Stomach (tissue), 9 donors: ENCODE data around the gene MOCS2. TPM values are rescaled to one million over a fixed set of nuclear protein-coding genes. Genes with fewer than 3 reads are reported as not detected.

Source experiments
- DNase-seq, 2 donors: peaks; one replicate each; pipeline versions ENCODE4 v3.0.0 to v3.0.0-alpha.2; 2013 to 2019
- H3K27ac ChIP-seq, 5 donors: fragments of 200-600 bp in 4 of 5; sonication (generic) in 4 of 5; one replicate each; pipeline ENCODE4 v1.5.1; 2013 to 2019; ENCODE audit warnings: mild to moderate bottlenecking in 1 of 5, moderate library complexity in 1 of 5
- H3K27me3 ChIP-seq, 3 donors: fragments of 200-600 bp; sonication (generic); one replicate each; pipeline ENCODE4 v1.5.1; 2017 to 2019; ENCODE audit warnings: mixed run types in 1 of 3
- H3K36me3 ChIP-seq, 4 donors: fragments of 200-600 bp; sonication (generic); 1 replicate in 3 of 4; 2 replicates in 1 of 4; pipeline ENCODE4 v1.5.1; 2016 to 2019
- H3K4me1 ChIP-seq, 4 donors: fragments of 200-600 bp; sonication (generic); one replicate each; pipeline ENCODE4 v1.5.1; 2016 to 2019
- H3K4me3 ChIP-seq, 4 donors: fragments of 200-600 bp; sonication (generic) in 3 of 4; one replicate each; pipeline ENCODE4 v1.5.1; 2016 to 2019; ENCODE audit warnings: mild to moderate bottlenecking in 1 of 4
- H3K9me3 ChIP-seq, 4 donors: fragments of 200-600 bp; sonication (generic); one replicate each; pipeline ENCODE4 v1.5.1; 2016 to 2019
- CTCF ChIP-seq, 7 experiments: fragments of 450-650 bp in 4 of 7; fragments of 200-600 bp in 3 of 7; sonication (generic) in 3 of 7; IDR thresholded peaks; one replicate each; pipeline ENCODE4 v1.5.1; 2016 to 2019; ENCODE audit warnings: antibody characterized with exemption in 7 of 7, control low read depth in 2 of 7, mild to moderate bottlenecking in 1 of 7
- EP300 ChIP-seq: sonication (generic); formaldehyde crosslinking; IDR thresholded peaks from one replicate; pipeline ENCODE4 v1.6.1; 2017; ENCODE audit warnings: antibody characterized with exemption
- POLR2A ChIP-seq, 4 donors: fragments of 450-650 bp; IDR thresholded peaks; one replicate each; pipeline ENCODE4 v1.6.1; 2016; ENCODE audit warnings: antibody characterized with exemption in 4 of 4, control low read depth in 2 of 4, mild to moderate bottlenecking in 1 of 4, moderate library complexity in 1 of 4
- POLR2AphosphoS5 ChIP-seq, 3 donors: sonication (generic); formaldehyde crosslinking; IDR thresholded peaks; one replicate each; pipeline ENCODE4 v1.6.1; 2016; ENCODE audit warnings: antibody characterized with exemption in 3 of 3
- WGBS, 5 donors: extraction: QIAGEN DNeasy Blood & Tissue Kit in 3 of 5; methylation state at CpG; one replicate each; pipeline versions ENCODE4 v1.1.5 to v1.1.7; 2013 to 2018; 5-methylcytosine and 5-hydroxymethylcytosine counted together
- intact Hi-C: fragments of 100-400 bp; cut with DNase I; formaldehyde crosslinking; loops from one replicate; pipeline ENCODE4 v1.15.1; 2023; ENCODE audit warnings: low total_unique reads
- polyA plus RNA-seq, 3 donors: library from polyadenylated mRNA; stranded (reverse); fragments of 200-250 nt; gene quantifications; one replicate each; pipeline ENCODE4 v1.2.3, GENCODE V29; 2013
- total RNA-seq, 5 donors: library from RNA; depleted of rRNA; stranded (reverse); fragments of >200 nt; gene quantifications; one replicate each; pipeline versions ENCODE4 v1.1.0 to v1.2.3, GENCODE V29; 2014 to 2016
- donor health status: healthy with polysubstance abuse.
- donor health status: Bipolar disorder and iron deficiency.
- donor health status: healthy.

The MOCS2 gene
- total and polyA plus RNA-seq, 8 donors: 15.8 to 96.4 (median 39.1) TPM

- H3K27me3 ChIP-seq: no peaks in the 10 kb centered on the region
- H3K4me1 ChIP-seq: no peaks in the 10 kb centered on the region
- DNase-seq: no peak
- H3K36me3 ChIP-seq: peaks cover 0 to 26% (median 11%) of the 10 kb centered on the region in 4 donors
- no peak overlapping the region for H3K4me3 ChIP-seq
- intact Hi-C loops: no loop called here
- 71 to 95% (median 89%) methylated on average over 2 of the region's 2 CpGs for WGBS, 5 donors
- H3K27ac ChIP-seq: no peak overlapping the region
- TF ChIP-seq POLR2A (IDR thresholded peaks at IDR 0.05): no peak
- no peak for TF ChIP-seq POLR2AphosphoS5 (IDR thresholded peaks at IDR 0.05)
- no peak for TF ChIP-seq CTCF (IDR thresholded peaks at IDR 0.05)
- TF ChIP-seq EP300: no peak
- no peaks in the 10 kb centered on the region for H3K9me3 ChIP-seq
Observed at GRCh38 chr5:53048248-53048647, 61.3 kb downstream of the MOCS2 start.

Other genes with a start within 250 kb of the MOCS2 start
- gene ITGA2, start 120.4 kb downstream of the MOCS2 start, total RNA-seq: 1 to 10 TPM in 4 of 5 donors, under 1 TPM in 1; 0.58 to 8.3 (median 2.9) TPM
- 1 to 10 TPM in 2 of 3 donors, under 1 TPM in 1; 0.61 to 3.7 (median 3.7) TPM for gene ITGA2, start 120.4 kb downstream of the MOCS2 start, polyA plus RNA-seq